HEK293T (cell line): Measurements from ENCODE around the gene TUBAL3.

ENCODE experiments used
- CTCF ChIA-PET: fragments of 350-600 bp; formaldehyde crosslinking; extraction: SDS; loops from one replicate; lab custom pipeline; 2021; ENCODE audit warnings: antibody characterized with exemption, inconsistent platforms; lab: Yijun Ruan, JAX
- POLR2A ChIA-PET: fragments of 350-600 bp; formaldehyde crosslinking; extraction: SDS; loops from one replicate; lab custom pipeline; 2020; ENCODE audit warnings: antibody characterized with exemption, inconsistent platforms; lab: Yijun Ruan, JAX
- DNase-seq: peaks from one replicate; pipeline ENCODE4 v3.0.0; 2012; ENCODE audit warnings: mixed read lengths; ENCODE audit errors: extremely low spot score
- ARNT ChIP-seq: fragments of 450-650 bp; IDR thresholded peaks from 2 replicates; pipeline ENCODE4 v1.6.1; 2017; ENCODE audit warnings: mild to moderate bottlenecking
- BHLHE40 ChIP-seq: fragments of 450-650 bp; IDR thresholded peaks from 2 replicates; pipeline ENCODE4 v1.6.1; 2016; ENCODE audit warnings: mild to moderate bottlenecking, moderate library complexity, borderline replicate concordance
- CTBP1 ChIP-seq: fragments of 450-650 bp; IDR thresholded peaks from 2 replicates; pipeline ENCODE4 v1.6.1; 2016; ENCODE audit warnings: borderline replicate concordance
- ELF4 ChIP-seq: fragments of 450-650 bp; IDR thresholded peaks from 2 replicates; pipeline ENCODE4 v1.6.1; 2017; ENCODE audit warnings: antibody characterized with exemption
- FOXA1 ChIP-seq: fragments of 450-650 bp; IDR thresholded peaks from 2 replicates; pipeline ENCODE4 v1.6.1; 2016; ENCODE audit warnings: mild to moderate bottlenecking
- FOXK2 ChIP-seq: fragments of 450-650 bp; IDR thresholded peaks from 2 replicates; pipeline ENCODE4 v1.6.1; 2016; ENCODE audit warnings: mild to moderate bottlenecking
- FOXM1 ChIP-seq: fragments of 450-650 bp; IDR thresholded peaks from 2 replicates; pipeline ENCODE4 v1.6.1; 2017; ENCODE audit warnings: mild to moderate bottlenecking, borderline replicate concordance
- HDGF ChIP-seq: fragments of 450-650 bp; IDR thresholded peaks from 2 replicates; pipeline ENCODE4 v1.6.1; 2017; ENCODE audit warnings: antibody characterized with exemption, borderline replicate concordance
- L3MBTL2 ChIP-seq: fragments of 450-650 bp; conservative IDR thresholded peaks from 2 replicates; pipeline ENCODE4 v1.6.1; 2016; ENCODE audit warnings: mild to moderate bottlenecking
- LEF1 ChIP-seq: fragments of 450-650 bp; IDR thresholded peaks from 2 replicates; pipeline ENCODE4 v1.6.1; 2017; ENCODE audit warnings: mild to moderate bottlenecking, borderline replicate concordance
- NFRKB ChIP-seq: fragments of 450-650 bp; IDR thresholded peaks from 2 replicates; pipeline ENCODE4 v1.6.1; 2016; ENCODE audit warnings: mild to moderate bottlenecking, moderate library complexity
- PKNOX1 ChIP-seq: fragments of 450-650 bp; IDR thresholded peaks from 2 replicates; pipeline ENCODE4 v1.6.1; 2016
- SP1 ChIP-seq: fragments of 450-650 bp; IDR thresholded peaks from 2 replicates; pipeline ENCODE4 v1.6.1; 2017
- SUZ12 ChIP-seq: fragments of 450-650 bp; IDR thresholded peaks from 2 replicates; pipeline ENCODE4 v1.6.1; 2016; ENCODE audit warnings: mild to moderate bottlenecking
- TARDBP ChIP-seq: fragments of 450-650 bp; IDR thresholded peaks from 2 replicates; pipeline ENCODE4 v1.6.1; 2016
- ZNF384 ChIP-seq: fragments of 450-650 bp; IDR thresholded peaks from 2 replicates; pipeline ENCODE4 v1.6.1; 2016

The TUBAL3 gene

GRCh38 chr10:5448333-5449001 lies 43.8 kb upstream of the TUBAL3 start:
- ChIA-PET POLR2A (no interaction called here), CTCF (no interaction called here)
- TF ChIP-seq TARDBP (no peak), ARNT (no peak), FOXK2 (no peak), HDGF (no peak), L3MBTL2 (no peak), NFRKB (no peak), ZNF384 (no peak), FOXA1 (no peak), PKNOX1 (no peak), CTBP1 (no peak), BHLHE40 (no peak), ELF4 (no peak), LEF1 (no peak), SUZ12 (no peak), FOXM1 (no peak), SP1 (no peak)
- no peak for DNase-seq

- no peak for DNase-seq
- ChIA-PET POLR2A (interaction anchor here (1.7 kb wide), 1 partner anchor 175 kb away, joined by 5 read pairs; no protein-coding TSS in a partner anchor), CTCF (no interaction called here)
- TF ChIP-seq FOXK2 (no peak), L3MBTL2 (no peak), HDGF (no peak), NFRKB (no peak)
These were observed 43.0 kb upstream of the TUBAL3 start for GRCh38 chr10:5447611-5448071.

GRCh38 chr10:5447056-5447455 lies 42.4 kb upstream of the TUBAL3 start:
- CTCF ChIA-PET, result interaction anchor here (3.6 kb wide), 1 partner anchor 176 kb away, joined by 17 read pairs; no protein-coding TSS in a partner anchor
- POLR2A ChIA-PET, result interaction anchor here (1.2 to 1.7 kb wide), 2 partner anchors 99 to 176 kb away, joined by 4 to 5 read pairs; no protein-coding TSS in a partner anchor
- no peak for TF ChIP-seq SUZ12
- no peak for TF ChIP-seq FOXA1
- TF ChIP-seq TARDBP, result no peak
- TF ChIP-seq BHLHE40, result no peak
- no peak for TF ChIP-seq CTBP1
- no peak for TF ChIP-seq NFRKB
- no peak for TF ChIP-seq HDGF
- TF ChIP-seq PKNOX1, result no peak
- TF ChIP-seq ELF4, result no peak
- no peak for TF ChIP-seq ZNF384
- TF ChIP-seq FOXK2, result no peak
- no peak for TF ChIP-seq LEF1
- TF ChIP-seq L3MBTL2, result no peak
- TF ChIP-seq SP1, result no peak
- no peak for TF ChIP-seq FOXM1
- no peak for TF ChIP-seq ARNT
- no peak for DNase-seq

- ChIA-PET CTCF (interaction anchor here (3.6 kb wide), 1 partner anchor 177 kb away, joined by 17 read pairs; no protein-coding TSS in a partner anchor), POLR2A (interaction anchor here (0.6 to 1.7 kb wide), 7 partner anchors 8 to 183 kb away, joined by 3 to 5 read pairs (median 4); no protein-coding TSS in a partner anchor)
- peak; percentile 91 for TF ChIP-seq L3MBTL2
- TF ChIP-seq ARNT, result no peak
- no peak for TF ChIP-seq PKNOX1
- peak; percentile 90 for DNase-seq
These were observed 41.8 kb upstream of the TUBAL3 start for GRCh38 chr10:5446390-5446926.

GRCh38 chr10:5445006-5445405 lies 40.4 kb upstream of the TUBAL3 start:
- TF ChIP-seq BHLHE40, result no peak
- no peak for TF ChIP-seq ZNF384
- no peak for TF ChIP-seq TARDBP
- no peak for TF ChIP-seq HDGF
- TF ChIP-seq FOXK2, result no peak
- TF ChIP-seq SP1, result no peak
- TF ChIP-seq NFRKB, result no peak
- TF ChIP-seq SUZ12, result no peak
- no peak for TF ChIP-seq PKNOX1
- no peak for TF ChIP-seq ARNT
- TF ChIP-seq ELF4, result no peak
- TF ChIP-seq CTBP1, result no peak
- no peak for TF ChIP-seq L3MBTL2
- TF ChIP-seq FOXM1, result no peak
- CTCF ChIA-PET, result interaction anchor here (0.6 to 3.6 kb wide), 5 partner anchors 11 to 219 kb away, joined by 3 to 17 read pairs (median 3); no protein-coding TSS in a partner anchor
- POLR2A ChIA-PET, result interaction anchor here (1.4 kb wide), 1 partner anchor 178 kb away, joined by 3 read pairs; no protein-coding TSS in a partner anchor
- DNase-seq, result no peak
